Measurements from ENCODE around the gene KRT6C.

Gene KRT6C

DNA sequence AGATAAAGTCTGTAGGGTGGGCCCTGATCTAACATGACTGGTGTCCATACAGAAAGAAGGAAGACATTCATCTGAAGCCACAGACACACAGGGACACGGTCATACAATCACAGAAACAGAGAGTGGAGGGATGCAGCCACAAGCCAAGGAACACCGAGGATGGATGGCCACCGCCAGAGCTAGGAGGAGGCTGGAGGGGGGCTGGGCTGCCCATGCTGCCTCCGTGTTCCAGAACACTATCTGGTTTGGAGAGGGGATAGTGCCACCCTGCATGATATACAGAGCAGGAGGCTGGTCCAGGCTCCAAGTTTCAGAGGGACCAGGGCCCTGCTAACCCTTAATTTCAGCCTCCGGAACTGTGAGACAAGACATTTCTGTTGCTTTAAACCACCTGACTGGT lies 48.1 kb downstream of the KRT6C start:
- TF ChIP-seq, protein P1, sequence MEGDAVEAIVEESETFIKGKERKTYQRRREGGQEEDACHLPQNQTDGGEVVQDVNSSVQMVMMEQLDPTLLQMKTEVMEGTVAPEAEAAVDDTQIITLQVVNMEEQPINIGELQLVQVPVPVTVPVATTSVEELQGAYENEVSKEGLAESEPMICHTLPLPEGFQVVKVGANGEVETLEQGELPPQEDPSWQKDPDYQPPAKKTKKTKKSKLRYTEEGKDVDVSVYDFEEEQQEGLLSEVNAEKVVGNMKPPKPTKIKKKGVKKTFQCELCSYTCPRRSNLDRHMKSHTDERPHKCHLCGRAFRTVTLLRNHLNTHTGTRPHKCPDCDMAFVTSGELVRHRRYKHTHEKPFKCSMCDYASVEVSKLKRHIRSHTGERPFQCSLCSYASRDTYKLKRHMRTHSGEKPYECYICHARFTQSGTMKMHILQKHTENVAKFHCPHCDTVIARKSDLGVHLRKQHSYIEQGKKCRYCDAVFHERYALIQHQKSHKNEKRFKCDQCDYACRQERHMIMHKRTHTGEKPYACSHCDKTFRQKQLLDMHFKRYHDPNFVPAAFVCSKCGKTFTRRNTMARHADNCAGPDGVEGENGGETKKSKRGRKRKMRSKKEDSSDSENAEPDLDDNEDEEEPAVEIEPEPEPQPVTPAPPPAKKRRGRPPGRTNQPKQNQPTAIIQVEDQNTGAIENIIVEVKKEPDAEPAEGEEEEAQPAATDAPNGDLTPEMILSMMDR (IDR thresholded peaks at IDR 0.05; ENCODE audit: low read length): no peak
- no peak for TF ChIP-seq EZH2 (IDR thresholded peaks at IDR 0.05; ENCODE audit: borderline replicate concordance, low read length)
- no peak overlapping the region for H3K4me2 ChIP-seq (ENCODE audit: low read length)
- no peaks in the 10 kb centered on the region for H3K9me3 ChIP-seq (ENCODE audit: low read length)
- no peak overlapping the region for H3K9ac ChIP-seq (ENCODE audit: low read length)
- H3K27ac ChIP-seq (ENCODE audit: low read depth, low read length, poor library complexity, severe bottlenecking): no peak overlapping the region
- no peaks in the 10 kb centered on the region; the same call in 1 of the 2 replicates for H3K27me3 ChIP-seq (ENCODE audit: insufficient read depth, low read length)
- no peaks in the 10 kb centered on the region for H3K79me2 ChIP-seq (ENCODE audit: insufficient read depth, low read length)
- no peaks in the 10 kb centered on the region for H3K36me3 ChIP-seq (ENCODE audit: insufficient read depth, low read length)
- H2AFZ ChIP-seq (ENCODE audit: low read length): no peak overlapping the region
- H3F3A ChIP-seq (ENCODE audit: insufficient read depth, low read length): no peaks in the 10 kb centered on the region
- H3K4me1 ChIP-seq (ENCODE audit: insufficient read depth, low read length, severe bottlenecking): no peaks in the 10 kb centered on the region
- H3K4me3 ChIP-seq (ENCODE audit: low read depth, low read length, poor library complexity, severe bottlenecking): no peak overlapping the region
- no peaks in the 10 kb centered on the region for H4K20me1 ChIP-seq (ENCODE audit: insufficient read depth, low read length)
- no peaks in the 10 kb centered on the region for H3K9me2 ChIP-seq (ENCODE audit: low read depth, low read length)

DNA sequence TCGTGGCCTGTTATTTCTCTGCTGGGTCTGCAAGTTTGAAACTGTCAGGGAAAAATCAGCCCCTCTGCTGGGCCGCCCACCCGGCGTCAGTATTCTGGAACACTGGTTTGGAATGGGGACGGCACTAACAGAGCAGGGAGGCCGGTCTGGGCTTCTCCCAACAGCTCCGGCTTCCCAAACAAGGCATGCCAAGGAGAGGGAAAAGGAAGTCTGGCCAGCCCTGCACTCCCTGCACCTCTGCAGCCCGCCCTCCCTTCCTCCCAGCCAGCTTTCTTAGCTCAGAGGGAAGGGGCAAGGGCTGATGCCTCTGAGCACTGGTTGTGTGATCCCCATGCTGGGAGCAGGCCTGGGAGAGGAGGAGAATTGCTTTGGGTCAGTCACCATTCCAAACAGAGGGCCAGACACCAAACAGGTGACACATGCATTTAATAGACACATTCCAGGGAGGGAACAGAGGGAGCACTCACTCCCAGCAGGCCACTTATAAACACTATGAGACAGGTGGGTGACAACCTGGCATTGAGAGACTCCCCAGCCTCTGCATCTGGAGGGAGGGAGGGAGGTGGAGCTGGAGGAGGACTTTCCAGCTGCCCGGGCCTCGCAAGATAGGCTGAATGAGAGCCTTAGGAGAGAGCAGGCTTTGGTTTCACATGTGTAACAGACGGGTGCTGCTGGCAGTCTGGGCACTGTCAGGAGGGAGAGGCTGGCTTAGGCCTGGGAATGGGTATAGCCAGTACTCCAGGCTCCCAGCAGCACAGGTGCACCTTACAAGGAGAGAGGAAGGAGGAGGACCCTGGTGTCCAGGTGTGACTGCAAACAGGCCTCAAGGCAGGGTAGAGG lies 49.7 kb downstream of the KRT6C start:
- no peaks in the 10 kb centered on the region for H3K4me1 ChIP-seq (ENCODE audit: insufficient read depth, low read length, severe bottlenecking)
- H3K9me3 ChIP-seq (ENCODE audit: low read length): no peaks in the 10 kb centered on the region
- no peak overlapping the region for H3K4me3 ChIP-seq (ENCODE audit: low read depth, low read length, poor library complexity, severe bottlenecking)
- no peak overlapping the region for H2AFZ ChIP-seq (ENCODE audit: low read length)
- H3F3A ChIP-seq (ENCODE audit: insufficient read depth, low read length): no peaks in the 10 kb centered on the region
- TF ChIP-seq EZH2 (IDR thresholded peaks at IDR 0.05; ENCODE audit: borderline replicate concordance, low read length): no peak
- TF ChIP-seq, protein P1 (IDR thresholded peaks at IDR 0.05; ENCODE audit: low read length): no peak
- H3K79me2 ChIP-seq (ENCODE audit: insufficient read depth, low read length): no peaks in the 10 kb centered on the region
- H3K27ac ChIP-seq (ENCODE audit: low read depth, low read length, poor library complexity, severe bottlenecking): no peak overlapping the region
- no peaks in the 10 kb centered on the region for H3K36me3 ChIP-seq (ENCODE audit: insufficient read depth, low read length)
- H3K9ac ChIP-seq (ENCODE audit: low read length): no peak overlapping the region
- H4K20me1 ChIP-seq (ENCODE audit: insufficient read depth, low read length): no peaks in the 10 kb centered on the region
- H3K9me2 ChIP-seq (ENCODE audit: low read depth, low read length): no peaks in the 10 kb centered on the region
- no peak overlapping the region for H3K4me2 ChIP-seq (ENCODE audit: low read length)
- H3K27me3 ChIP-seq (ENCODE audit: insufficient read depth, low read length): no peaks in the 10 kb centered on the region; the same call in none of the 2 replicates

DNA sequence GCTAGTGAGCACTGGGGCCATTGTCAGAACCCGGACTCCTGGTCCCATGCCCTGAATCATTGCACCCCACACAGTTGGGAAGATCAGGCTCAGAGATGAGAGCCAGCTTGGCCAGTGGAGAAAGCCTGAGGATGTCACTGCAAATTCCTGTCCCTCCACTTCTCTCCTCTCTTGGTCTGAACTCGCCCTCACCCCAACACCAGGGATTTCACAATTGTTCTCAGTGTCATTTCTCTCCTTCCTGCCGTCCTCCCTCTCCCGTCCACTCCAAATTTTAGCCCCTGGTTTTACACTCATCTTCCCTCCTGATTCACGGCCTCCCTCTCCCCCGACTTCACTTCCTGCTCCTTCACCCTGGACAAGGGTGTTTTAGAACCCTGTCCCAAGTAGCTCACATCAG lies 50.6 kb downstream of the KRT6C start:
- Histone ChIP-seq H3K4me1 (ENCODE audit: insufficient read depth, low read length, severe bottlenecking) (no peaks in the 10 kb centered on the region), H3K27ac (ENCODE audit: low read depth, low read length, poor library complexity, severe bottlenecking) (no peak overlapping the region), H3K79me2 (ENCODE audit: insufficient read depth, low read length) (no peaks in the 10 kb centered on the region), H4K20me1 (ENCODE audit: insufficient read depth, low read length) (no peaks in the 10 kb centered on the region), H3K36me3 (ENCODE audit: insufficient read depth, low read length) (no peaks in the 10 kb centered on the region), H3K9me2 (ENCODE audit: low read depth, low read length) (no peaks in the 10 kb centered on the region), H3K27me3 (ENCODE audit: insufficient read depth, low read length) (no peaks in the 10 kb centered on the region; the same call in none of the 2 replicates), H2AFZ (ENCODE audit: low read length) (no peak overlapping the region), H3K9me3 (ENCODE audit: low read length) (no peaks in the 10 kb centered on the region), H3K4me2 (ENCODE audit: low read length) (no peak overlapping the region), H3K9ac (ENCODE audit: low read length) (no peak overlapping the region), H3K4me3 (ENCODE audit: low read depth, low read length, poor library complexity, severe bottlenecking) (no peak overlapping the region), H3F3A (ENCODE audit: insufficient read depth, low read length) (no peaks in the 10 kb centered on the region)
- TF ChIP-seq, protein P1 (IDR thresholded peaks at IDR 0.05; ENCODE audit: low read length): no peak
- no peak for TF ChIP-seq EZH2 (IDR thresholded peaks at IDR 0.05; ENCODE audit: borderline replicate concordance, low read length)
